ENCODE data around the gene MED13.

GRCh38 chr17:62096401-62096670, 31.3 kb upstream of the MED13 start:
- TF ChIP-seq POLR2A (IDR thresholded peaks at IDR 0.05; ENCODE audit: low read length) (no peak), GATA1 (IDR thresholded peaks at IDR 0.05; ENCODE audit: low read depth, low read length) (no peak)
